VCaP (cell line): Measurements from ENCODE around the gene SCAF11.

Experiments used
- H3K27ac ChIP-seq: fragments of 450-650 bp; 2 replicates; pipeline ENCODE4 v1.5.1; 2017
- CTCF ChIP-seq: fragments of 450-650 bp; conservative IDR thresholded peaks from 2 replicates; pipeline ENCODE4 v1.5.1; 2017; ENCODE audit warnings: mild to moderate bottlenecking, moderate library complexity

Gene SCAF11

GRCh38 chr12:45959025-45959424, 31.3 kb downstream of the SCAF11 start:
- no peak overlapping the region for H3K27ac ChIP-seq
- no peak for TF ChIP-seq CTCF

GRCh38 chr12:45948546-45948945, 41.8 kb downstream of the SCAF11 start:
- no peak for TF ChIP-seq CTCF
- no peak overlapping the region for H3K27ac ChIP-seq

GRCh38 chr12:45946435-45946834, 43.9 kb downstream of the SCAF11 start:
- TF ChIP-seq CTCF = no peak
- no peak overlapping the region for H3K27ac ChIP-seq

GRCh38 chr12:45944771-45945170, 45.6 kb downstream of the SCAF11 start:
- TF ChIP-seq CTCF = no peak
- H3K27ac ChIP-seq = no peak overlapping the region

- no peak overlapping the region for H3K27ac ChIP-seq
- TF ChIP-seq CTCF = no peak
Measured at GRCh38 chr12:45939759-45940158, 50.6 kb downstream of the SCAF11 start.

- no peak for TF ChIP-seq CTCF
- no peak overlapping the region for H3K27ac ChIP-seq
Measured at GRCh38 chr12:45938566-45938965, 51.8 kb downstream of the SCAF11 start.

- no peak overlapping the region for H3K27ac ChIP-seq
- no peak for TF ChIP-seq CTCF
Measured at GRCh38 chr12:45934956-45935355, 55.4 kb downstream of the SCAF11 start.

- TF ChIP-seq CTCF = no peak
- H3K27ac ChIP-seq = no peak overlapping the region
Measured at GRCh38 chr12:45933504-45933903, 56.9 kb downstream of the SCAF11 start.
